ENCODE results near the gene LRRFIP1. TPM values are rescaled to one million over a fixed set of nuclear protein-coding genes. Genes with fewer than 3 reads are reported as not detected.

Gene LRRFIP1
- total RNA-seq, 2 donors from 2014 or later = 66.1 to 73.1 TPM

GRCh38 chr2:237642038-237642734, 14.8 kb downstream of the LRRFIP1 start:
- DNase-seq (ENCODE audit: low spot score) = no peak
- intact Hi-C loops (cut with DNase I) = no loop called here
- H3K27me3 ChIP-seq (replicated peaks; ENCODE audit: insufficient read depth) = no peaks in the 10 kb centered on the region
- H3K9me3 ChIP-seq = no peaks in the 10 kb centered on the region
- H3K27ac ChIP-seq = no peak overlapping the region
- no peak overlapping the region for H3K4me3 ChIP-seq
- 92% methylated on average over 12 of the region's 12 CpGs for WGBS
- no peaks in the 10 kb centered on the region for H3K4me1 ChIP-seq (replicated peaks)
- H3K36me3 ChIP-seq = no peaks in the 10 kb centered on the region
- TF ChIP-seq POLR2AphosphoS5 (IDR thresholded peaks at IDR 0.05) (no peak), CTCF (IDR thresholded peaks at IDR 0.05) (no peak), POLR2A (IDR thresholded peaks at IDR 0.05) (no peak)

- H3K4me3 ChIP-seq = no peak overlapping the region
- 95% methylated on average over 13 of the region's 13 CpGs for WGBS
- TF ChIP-seq CTCF (IDR thresholded peaks at IDR 0.05) (no peak), POLR2AphosphoS5 (IDR thresholded peaks at IDR 0.05) (no peak), POLR2A (IDR thresholded peaks at IDR 0.05) (no peak)
- H3K36me3 ChIP-seq = no peaks in the 10 kb centered on the region
- H3K4me1 ChIP-seq (replicated peaks) = no peaks in the 10 kb centered on the region
- DNase-seq (ENCODE audit: low spot score) = no peak
- no peak overlapping the region for H3K27ac ChIP-seq
- intact Hi-C loops (cut with DNase I) = no loop called here
- no peaks in the 10 kb centered on the region for H3K27me3 ChIP-seq (replicated peaks; ENCODE audit: insufficient read depth)
- H3K9me3 ChIP-seq = no peaks in the 10 kb centered on the region
Measured at GRCh38 chr2:237643066-237643465, 15.7 kb downstream of the LRRFIP1 start.

- no peak for TF ChIP-seq POLR2A (IDR thresholded peaks at IDR 0.05)
- no peak for TF ChIP-seq POLR2AphosphoS5 (IDR thresholded peaks at IDR 0.05)
- no peak for TF ChIP-seq CTCF (IDR thresholded peaks at IDR 0.05)
- intact Hi-C loops (cut with DNase I) = no loop called here
- DNase-seq (ENCODE audit: low spot score) = no peak
- Histone ChIP-seq H3K4me1 (replicated peaks) (no peaks in the 10 kb centered on the region), H3K4me3 (no peak overlapping the region), H3K27ac (no peak overlapping the region), H3K9me3 (no peaks in the 10 kb centered on the region), H3K27me3 (replicated peaks; ENCODE audit: insufficient read depth) (no peaks in the 10 kb centered on the region), H3K36me3 (no peaks in the 10 kb centered on the region)
- WGBS = 87% methylated on average over 14 of the region's 14 CpGs
Measured at GRCh38 chr2:237643582-237644380, 16.4 kb downstream of the LRRFIP1 start.

- no peak overlapping the region for H3K27ac ChIP-seq
- no peaks in the 10 kb centered on the region for H3K4me1 ChIP-seq (replicated peaks)
- no peaks in the 10 kb centered on the region for H3K36me3 ChIP-seq
- H3K4me3 ChIP-seq = no peak overlapping the region
- WGBS = 96% methylated on average over 5 of the region's 5 CpGs
- DNase-seq (ENCODE audit: low spot score) = no peak
- intact Hi-C loops (cut with DNase I) = no loop called here
- H3K27me3 ChIP-seq (replicated peaks; ENCODE audit: insufficient read depth) = no peaks in the 10 kb centered on the region
- TF ChIP-seq POLR2AphosphoS5 (IDR thresholded peaks at IDR 0.05) (no peak), POLR2A (IDR thresholded peaks at IDR 0.05) (no peak)
- no peaks in the 10 kb centered on the region for H3K9me3 ChIP-seq
Measured at GRCh38 chr2:237644381-237644703, 17.0 kb downstream of the LRRFIP1 start.

GRCh38 chr2:237645261-237645660, 17.9 kb downstream of the LRRFIP1 start:
- TF ChIP-seq CTCF (IDR thresholded peaks at IDR 0.05) (no peak), POLR2A (IDR thresholded peaks at IDR 0.05) (no peak), POLR2AphosphoS5 (IDR thresholded peaks at IDR 0.05) (no peak)
- Histone ChIP-seq H3K27me3 (replicated peaks; ENCODE audit: insufficient read depth) (no peaks in the 10 kb centered on the region), H3K4me1 (replicated peaks) (no peaks in the 10 kb centered on the region), H3K4me3 (no peak overlapping the region), H3K27ac (no peak overlapping the region), H3K36me3 (no peaks in the 10 kb centered on the region), H3K9me3 (no peaks in the 10 kb centered on the region)
- 79% methylated on average over 8 of the region's 8 CpGs for WGBS
- intact Hi-C loops (cut with DNase I) = no loop called here
- no peak for DNase-seq (ENCODE audit: low spot score)

All from prostate gland (tissue), 2 donors.